ENCODE results near the gene OR51B2.

OR51B2 gene

DNA sequence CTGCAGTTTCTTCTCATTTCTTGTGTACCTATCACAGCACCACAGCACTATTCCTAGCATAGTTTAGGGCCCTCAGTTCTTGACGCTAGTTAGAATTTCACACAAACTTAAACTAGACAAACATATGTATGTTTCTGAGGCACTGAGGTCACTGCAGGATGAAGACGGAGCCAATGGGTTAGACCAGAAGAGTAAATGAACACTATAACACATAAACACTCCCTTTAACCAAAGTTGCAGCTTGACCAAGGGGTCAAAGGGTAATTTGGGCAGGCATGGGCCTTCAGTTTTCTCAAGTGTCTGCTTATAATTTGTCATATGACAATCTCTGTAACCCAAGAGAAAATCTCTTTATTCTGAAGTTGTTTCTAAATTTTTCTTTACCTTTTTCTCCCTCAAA is 41.5 kb downstream of the OR51B2 start:
- TF ChIP-seq CSRNP3 (CRISPR knock-in tag; IDR thresholded peaks at IDR 0.05): no peak
- no peak for TF ChIP-seq POU6F1 (CRISPR knock-in tag; IDR thresholded peaks at IDR 0.05; ENCODE audit: borderline replicate concordance, low read depth)
- no peak for TF ChIP-seq ZFP3 (CRISPR knock-in tag; IDR thresholded peaks at IDR 0.05)
- ATAC-seq: no peak

DNA sequence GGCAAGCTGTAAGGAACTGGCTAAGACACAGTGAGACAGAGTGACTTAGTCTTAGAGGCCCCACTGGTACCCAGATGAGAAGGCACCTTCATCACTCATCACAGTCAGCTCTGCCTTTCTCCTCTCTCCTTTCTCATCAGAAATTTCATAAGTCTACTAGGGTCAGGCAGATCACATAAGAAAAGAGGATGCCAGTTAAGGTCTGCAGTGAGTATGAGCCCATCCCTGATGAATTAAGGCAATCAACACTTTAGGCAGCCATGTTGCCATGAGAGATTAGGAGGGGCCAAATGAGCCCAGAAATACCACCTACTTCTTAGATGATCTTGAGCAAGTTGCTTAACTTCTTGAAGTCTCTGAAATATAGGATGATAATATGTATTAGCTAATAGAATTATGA is 42.5 kb downstream of the OR51B2 start:
- ATAC-seq: no peak
- TF ChIP-seq TSHZ2 (CRISPR knock-in tag; IDR thresholded peaks at IDR 0.05) (no peak), PPARA (CRISPR knock-in tag; IDR thresholded peaks at IDR 0.05; ENCODE audit: borderline replicate concordance) (no peak), ZNF8 (CRISPR knock-in tag; IDR thresholded peaks at IDR 0.05) (no peak), OSR1 (CRISPR knock-in tag; IDR thresholded peaks at IDR 0.05) (no peak), SNAI2 (CRISPR knock-in tag; IDR thresholded peaks at IDR 0.05) (no peak), TOX (CRISPR knock-in tag; IDR thresholded peaks at IDR 0.05; ENCODE audit: borderline replicate concordance) (no peak)

DNA sequence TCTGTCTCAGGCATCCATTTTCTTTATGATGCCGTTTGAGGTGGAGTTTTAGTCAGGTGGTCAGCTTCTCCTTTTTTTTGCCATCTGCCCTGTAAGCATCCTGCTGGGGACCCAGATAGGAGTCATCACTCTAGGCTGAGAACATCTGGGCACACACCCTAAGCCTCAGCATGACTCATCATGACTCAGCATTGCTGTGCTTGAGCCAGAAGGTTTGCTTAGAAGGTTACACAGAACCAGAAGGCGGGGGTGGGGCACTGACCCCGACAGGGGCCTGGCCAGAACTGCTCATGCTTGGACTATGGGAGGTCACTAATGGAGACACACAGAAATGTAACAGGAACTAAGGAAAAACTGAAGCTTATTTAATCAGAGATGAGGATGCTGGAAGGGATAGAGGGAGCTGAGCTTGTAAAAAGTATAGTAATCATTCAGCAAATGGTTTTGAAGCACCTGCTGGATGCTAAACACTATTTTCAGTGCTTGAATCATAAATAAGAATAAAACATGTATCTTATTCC is 43.5 kb downstream of the OR51B2 start:
- ATAC-seq: peak; percentile 81
- TF ChIP-seq BACH2 (CRISPR knock-in tag; IDR thresholded peaks at IDR 0.05; ENCODE audit: borderline replicate concordance): no peak
- TF ChIP-seq ZNF70 (CRISPR knock-in tag; IDR thresholded peaks at IDR 0.05): no peak
- no peak for TF ChIP-seq SNAI2 (CRISPR knock-in tag; IDR thresholded peaks at IDR 0.05)
- TF ChIP-seq OSR1 (CRISPR knock-in tag; IDR thresholded peaks at IDR 0.05): no peak
- no peak for TF ChIP-seq ZFP3 (CRISPR knock-in tag; IDR thresholded peaks at IDR 0.05)
- TF ChIP-seq TSHZ2 (CRISPR knock-in tag; IDR thresholded peaks at IDR 0.05): no peak
- TF ChIP-seq ESRRG (CRISPR knock-in tag; IDR thresholded peaks at IDR 0.05): no peak
- TF ChIP-seq ZNF8 (CRISPR knock-in tag; IDR thresholded peaks at IDR 0.05): no peak
- no peak for TF ChIP-seq TCF4 (CRISPR knock-in tag; IDR thresholded peaks at IDR 0.05; ENCODE audit: borderline replicate concordance)
- no peak for TF ChIP-seq TOX (CRISPR knock-in tag; IDR thresholded peaks at IDR 0.05; ENCODE audit: borderline replicate concordance)
- TF ChIP-seq ZC3H10 (CRISPR knock-in tag; IDR thresholded peaks at IDR 0.05): no peak
- no peak for TF ChIP-seq CSRNP3 (CRISPR knock-in tag; IDR thresholded peaks at IDR 0.05)
- TF ChIP-seq ARNTL (CRISPR knock-in tag; IDR thresholded peaks at IDR 0.05; ENCODE audit: borderline replicate concordance, low read depth): no peak
- TF ChIP-seq ISL1 (CRISPR knock-in tag; IDR thresholded peaks at IDR 0.05): no peak
- TF ChIP-seq CSDC2 (CRISPR knock-in tag; IDR thresholded peaks at IDR 0.05): no peak
- TF ChIP-seq GLIS3 (CRISPR knock-in tag; IDR thresholded peaks at IDR 0.05): no peak
- no peak for TF ChIP-seq RARB (CRISPR knock-in tag; IDR thresholded peaks at IDR 0.05)
- TF ChIP-seq, protein P1, sequence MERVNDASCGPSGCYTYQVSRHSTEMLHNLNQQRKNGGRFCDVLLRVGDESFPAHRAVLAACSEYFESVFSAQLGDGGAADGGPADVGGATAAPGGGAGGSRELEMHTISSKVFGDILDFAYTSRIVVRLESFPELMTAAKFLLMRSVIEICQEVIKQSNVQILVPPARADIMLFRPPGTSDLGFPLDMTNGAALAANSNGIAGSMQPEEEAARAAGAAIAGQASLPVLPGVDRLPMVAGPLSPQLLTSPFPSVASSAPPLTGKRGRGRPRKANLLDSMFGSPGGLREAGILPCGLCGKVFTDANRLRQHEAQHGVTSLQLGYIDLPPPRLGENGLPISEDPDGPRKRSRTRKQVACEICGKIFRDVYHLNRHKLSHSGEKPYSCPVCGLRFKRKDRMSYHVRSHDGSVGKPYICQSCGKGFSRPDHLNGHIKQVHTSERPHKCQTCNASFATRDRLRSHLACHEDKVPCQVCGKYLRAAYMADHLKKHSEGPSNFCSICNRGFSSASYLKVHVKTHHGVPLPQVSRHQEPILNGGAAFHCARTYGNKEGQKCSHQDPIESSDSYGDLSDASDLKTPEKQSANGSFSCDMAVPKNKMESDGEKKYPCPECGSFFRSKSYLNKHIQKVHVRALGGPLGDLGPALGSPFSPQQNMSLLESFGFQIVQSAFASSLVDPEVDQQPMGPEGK (CRISPR knock-in tag; IDR thresholded peaks at IDR 0.05; ENCODE audit: borderline replicate concordance): no peak

All from SK-N-SH treated with all-trans-retinoic acid at 6 μM for 48 hours (cell line).